Erythroblast (primary cell): Measurements from ENCODE around the gene MMP21.

ENCODE experiments used
- GATA1 ChIP-seq: IDR thresholded peaks from 2 replicates; pipeline ENCODE4 v1.6.1; 2011; ENCODE audit warnings: low read depth, mild to moderate bottlenecking, control low read depth, low read length, moderate library complexity
- POLR2A ChIP-seq: IDR thresholded peaks from 2 replicates; pipeline ENCODE4 v1.6.1; 2011; ENCODE audit warnings: mild to moderate bottlenecking, low read length

DNA sequence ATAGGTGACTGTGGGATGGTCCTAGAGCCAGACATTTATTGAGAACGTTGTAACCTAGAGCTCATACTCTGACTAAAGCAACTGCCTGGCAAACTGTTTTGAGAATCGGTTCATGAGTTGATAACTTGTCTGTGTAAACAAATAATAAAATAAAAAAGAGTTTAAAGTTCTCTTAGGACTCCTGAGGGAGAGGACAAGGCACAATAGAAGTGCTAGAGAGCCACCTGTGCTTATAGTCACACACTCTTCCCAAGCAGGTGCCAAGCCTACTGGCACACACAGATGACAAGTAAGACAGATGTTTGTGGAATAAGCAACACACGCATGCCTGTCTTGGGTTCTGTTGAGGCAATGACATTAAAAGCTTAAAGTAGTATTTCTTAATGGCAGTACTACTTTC, 48.2 kb downstream of the MMP21 start:
- TF ChIP-seq POLR2A (no peak), GATA1 (no peak)
